Type B pancreatic cell (in vitro differentiated cells): Measurements from ENCODE around the gene APOBR. TPM values are rescaled to one million over a fixed set of nuclear protein-coding genes. Genes with fewer than 3 reads are reported as not detected.

ENCODE experiments used
- DNase-seq: peaks from one replicate; pipeline ENCODE4 v3.0.0; 2021; ENCODE audit warnings: mixed read lengths; ENCODE audit not compliant: unreplicated experiment; ENCODE audit errors: extremely low spot score
- H3K27ac Mint-ChIP-seq: 2 replicates; pipeline ENCODE4 v1.8.0; 2021; ENCODE audit warnings: mild to moderate bottlenecking, mixed read lengths
- H3K27me3 Mint-ChIP-seq: 2 replicates; pipeline ENCODE4 v1.8.0; 2021; ENCODE audit warnings: mixed read lengths
- H3K36me3 Mint-ChIP-seq: 2 replicates; pipeline ENCODE4 v1.8.0; 2021; ENCODE audit warnings: mixed read lengths
- H3K4me1 Mint-ChIP-seq: one replicate; pipeline ENCODE4 v1.8.0; 2021; ENCODE audit warnings: mixed read lengths; ENCODE audit not compliant: unreplicated experiment
- H3K4me3 Mint-ChIP-seq: 2 replicates; pipeline ENCODE4 v1.8.0; 2021; ENCODE audit warnings: mild to moderate bottlenecking, mixed read lengths
- H3K9me3 Mint-ChIP-seq: 2 replicates; pipeline ENCODE4 v1.8.0; 2021; ENCODE audit warnings: mixed read lengths
- total RNA-seq: library from RNA; stranded (reverse); gene quantifications from 2 replicates; pipeline ENCODE4 v1.2.1, GENCODE V29; 2021; ENCODE audit warnings: low replicate concordance
- TF ChIP-seq, protein P1 (sequence below): fragments of 200-600 bp; sonication (generic); conservative IDR thresholded peaks from 2 replicates; pipeline ENCODE4 v1.5.0; 2021; ENCODE audit warnings: antibody characterized with exemption, mild to moderate bottlenecking

Gene APOBR
- total RNA-seq, 1 donor from 2014 or later, result 0.14 TPM

DNA sequence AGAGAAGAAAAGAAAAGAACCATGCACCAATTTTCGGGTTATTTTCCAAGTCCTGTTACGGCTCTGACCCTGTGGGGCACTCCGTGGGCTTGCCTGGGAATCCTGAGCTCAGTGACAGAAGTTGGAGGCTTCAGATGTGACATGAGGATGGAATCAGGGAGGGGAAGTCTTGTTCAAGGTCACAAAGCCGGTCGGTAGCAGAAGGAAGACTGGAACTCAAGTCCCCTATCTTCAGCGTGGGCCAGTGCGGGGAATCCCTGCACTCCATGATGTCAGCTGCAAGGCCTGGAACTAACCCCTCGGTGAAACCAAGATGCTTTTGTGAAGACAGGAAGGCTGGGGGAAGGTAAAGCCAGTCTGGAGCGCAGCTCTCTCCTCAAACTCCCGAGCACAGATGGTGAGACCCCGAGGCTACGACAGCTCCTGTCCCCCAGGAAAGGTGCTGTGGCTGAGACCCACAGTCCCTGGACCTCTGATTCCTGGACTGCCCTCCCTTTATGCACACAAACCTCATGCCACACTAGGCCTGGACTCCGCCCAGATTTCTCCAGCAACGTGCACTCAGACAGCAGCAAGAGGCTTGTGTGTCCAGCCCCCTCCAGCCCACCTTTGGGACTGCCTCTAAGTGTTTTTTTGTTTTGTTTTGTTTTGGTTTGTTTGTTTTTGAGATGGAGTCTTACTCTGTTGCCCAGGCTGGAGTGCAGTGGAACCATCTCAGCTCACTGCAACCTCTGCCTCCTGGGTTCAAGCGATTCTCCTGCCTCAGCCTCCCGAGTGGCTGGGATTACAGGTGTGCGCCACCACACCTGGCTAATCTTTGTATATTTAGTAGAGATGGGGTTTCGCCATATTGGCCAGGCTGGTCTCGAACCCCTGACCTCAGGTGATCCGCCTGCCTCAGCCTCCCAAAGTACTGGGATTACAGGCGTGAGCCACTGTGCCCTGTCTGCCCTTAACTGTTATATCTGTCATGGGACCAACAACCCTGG, 17.7 kb downstream of the APOBR start:
- H3K4me3 Mint-ChIP-seq, result no peak overlapping the region
- H3K9me3 Mint-ChIP-seq, result no peaks in the 10 kb centered on the region
- TF ChIP-seq, protein P1, sequence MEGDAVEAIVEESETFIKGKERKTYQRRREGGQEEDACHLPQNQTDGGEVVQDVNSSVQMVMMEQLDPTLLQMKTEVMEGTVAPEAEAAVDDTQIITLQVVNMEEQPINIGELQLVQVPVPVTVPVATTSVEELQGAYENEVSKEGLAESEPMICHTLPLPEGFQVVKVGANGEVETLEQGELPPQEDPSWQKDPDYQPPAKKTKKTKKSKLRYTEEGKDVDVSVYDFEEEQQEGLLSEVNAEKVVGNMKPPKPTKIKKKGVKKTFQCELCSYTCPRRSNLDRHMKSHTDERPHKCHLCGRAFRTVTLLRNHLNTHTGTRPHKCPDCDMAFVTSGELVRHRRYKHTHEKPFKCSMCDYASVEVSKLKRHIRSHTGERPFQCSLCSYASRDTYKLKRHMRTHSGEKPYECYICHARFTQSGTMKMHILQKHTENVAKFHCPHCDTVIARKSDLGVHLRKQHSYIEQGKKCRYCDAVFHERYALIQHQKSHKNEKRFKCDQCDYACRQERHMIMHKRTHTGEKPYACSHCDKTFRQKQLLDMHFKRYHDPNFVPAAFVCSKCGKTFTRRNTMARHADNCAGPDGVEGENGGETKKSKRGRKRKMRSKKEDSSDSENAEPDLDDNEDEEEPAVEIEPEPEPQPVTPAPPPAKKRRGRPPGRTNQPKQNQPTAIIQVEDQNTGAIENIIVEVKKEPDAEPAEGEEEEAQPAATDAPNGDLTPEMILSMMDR, result no peak
- no peaks in the 10 kb centered on the region for H3K4me1 Mint-ChIP-seq
- H3K27me3 Mint-ChIP-seq, result no peaks in the 10 kb centered on the region
- H3K36me3 Mint-ChIP-seq, result no peaks in the 10 kb centered on the region
- no peak for DNase-seq
- H3K27ac Mint-ChIP-seq, result no peak overlapping the region

DNA sequence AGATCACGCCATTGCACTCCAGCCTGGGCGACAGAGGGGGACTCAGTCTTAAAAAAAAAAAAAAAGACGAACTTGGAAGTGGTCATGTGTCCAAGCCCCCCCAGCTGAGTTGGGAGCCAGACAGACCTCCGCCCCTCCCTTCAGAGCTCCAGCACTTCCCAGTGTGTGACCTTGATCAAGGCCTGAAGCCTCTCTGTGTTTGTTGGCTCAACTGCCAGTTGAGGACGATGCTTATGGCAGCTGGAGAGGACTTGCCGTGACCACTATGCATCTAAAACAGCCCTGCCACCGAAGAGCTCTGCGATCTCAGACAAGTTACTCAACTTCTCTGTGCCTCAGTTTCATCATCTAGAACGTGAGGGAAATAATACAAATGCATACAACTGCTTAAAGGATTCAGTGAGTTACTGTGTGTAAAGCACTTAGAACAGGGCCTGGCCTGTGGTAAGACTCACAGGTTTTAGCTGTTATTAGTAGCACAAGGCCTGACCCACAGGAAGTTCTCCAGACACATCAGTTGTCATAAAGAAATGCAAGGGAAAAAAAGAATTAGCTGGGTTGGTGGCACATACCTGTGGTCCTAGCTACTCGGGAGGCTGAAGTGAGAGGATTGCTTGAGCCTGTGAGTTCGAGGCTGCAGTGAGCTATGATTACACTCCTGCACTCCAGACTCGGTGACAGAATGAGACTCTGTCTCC, 19.2 kb downstream of the APOBR start:
- no peak for DNase-seq
- Mint-ChIP-seq H3K27me3 (no peaks in the 10 kb centered on the region), H3K4me3 (no peak overlapping the region), H3K9me3 (no peaks in the 10 kb centered on the region), H3K4me1 (no peaks in the 10 kb centered on the region), H3K27ac (no peak overlapping the region), H3K36me3 (no peaks in the 10 kb centered on the region)
- TF ChIP-seq, protein P1, result no peak

DNA sequence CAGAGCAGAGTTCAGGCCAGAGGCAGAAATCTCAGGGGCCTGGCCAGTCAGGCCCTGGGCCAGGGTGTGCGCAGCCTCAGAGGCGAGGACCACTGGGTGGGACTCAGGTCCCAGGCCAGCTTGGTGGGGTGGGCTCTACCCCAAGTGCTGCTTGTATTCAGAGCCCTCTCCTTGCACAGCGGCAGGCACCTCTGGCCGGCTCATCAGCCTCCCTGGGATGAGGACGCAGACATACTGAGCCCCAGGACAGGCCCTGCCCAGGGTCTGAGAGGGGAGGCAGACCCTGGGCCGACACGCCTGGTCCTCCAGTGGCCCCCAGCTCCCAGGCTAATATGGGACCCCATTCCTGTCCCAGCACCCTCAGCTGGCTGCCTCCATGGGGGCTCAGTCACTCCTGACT, 19.8 kb downstream of the APOBR start:
- H3K4me3 Mint-ChIP-seq, result no peak overlapping the region
- no peak for DNase-seq
- no peak overlapping the region for H3K27ac Mint-ChIP-seq
- H3K4me1 Mint-ChIP-seq, result no peaks in the 10 kb centered on the region
- no peaks in the 10 kb centered on the region for H3K9me3 Mint-ChIP-seq
- H3K27me3 Mint-ChIP-seq, result no peaks in the 10 kb centered on the region
- TF ChIP-seq, protein P1, result no peak
- no peaks in the 10 kb centered on the region for H3K36me3 Mint-ChIP-seq

DNA sequence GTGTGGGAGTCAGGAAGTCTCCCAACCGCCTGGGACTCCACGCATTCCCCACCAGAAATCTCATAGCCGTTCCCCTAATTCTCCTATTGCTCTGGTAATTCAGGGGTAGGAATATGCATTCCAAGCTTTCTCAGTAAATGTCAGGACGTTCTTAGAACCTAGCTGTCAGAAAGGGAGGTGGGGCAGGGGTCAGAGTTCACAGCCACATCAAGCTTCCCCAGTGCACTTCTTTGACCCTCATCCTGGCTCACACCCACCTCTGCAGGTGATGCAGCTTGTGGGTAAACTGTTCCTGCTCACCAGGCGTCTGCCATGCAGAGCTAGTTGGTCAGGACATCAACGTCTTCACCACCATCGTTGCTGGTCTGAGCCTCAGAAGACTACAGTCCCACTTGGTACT, 26.2 kb downstream of the APOBR start:
- no peak overlapping the region for H3K4me3 Mint-ChIP-seq
- H3K4me1 Mint-ChIP-seq, result no peaks in the 10 kb centered on the region
- no peak overlapping the region for H3K27ac Mint-ChIP-seq
- no peak for DNase-seq
- TF ChIP-seq, protein P1, result no peak
- no peaks in the 10 kb centered on the region for H3K27me3 Mint-ChIP-seq
- no peaks in the 10 kb centered on the region for H3K36me3 Mint-ChIP-seq
- H3K9me3 Mint-ChIP-seq, result no peaks in the 10 kb centered on the region

DNA sequence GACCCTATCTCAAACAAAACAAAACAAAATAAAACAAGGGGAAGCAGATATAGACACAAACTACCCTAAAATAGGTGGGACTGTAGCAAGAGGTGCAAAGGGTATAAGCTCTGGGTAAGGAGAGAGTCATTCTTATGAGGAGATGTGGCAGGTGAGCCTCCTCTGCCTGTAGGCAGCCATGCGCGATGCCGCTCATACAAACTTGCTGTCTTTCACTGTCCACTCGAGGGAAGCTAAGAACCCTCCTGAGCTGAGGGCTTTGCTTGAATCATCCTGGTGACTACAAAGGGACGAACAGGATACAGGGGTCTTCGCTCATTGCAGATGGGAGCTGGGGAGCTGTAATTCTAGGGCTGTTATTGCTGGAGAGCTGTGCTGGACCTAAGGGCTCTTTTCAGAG, 27.0 kb downstream of the APOBR start:
- no peaks in the 10 kb centered on the region for H3K4me1 Mint-ChIP-seq
- TF ChIP-seq, protein P1, result no peak
- H3K27ac Mint-ChIP-seq, result no peak overlapping the region
- no peak for DNase-seq
- H3K27me3 Mint-ChIP-seq, result no peaks in the 10 kb centered on the region
- no peaks in the 10 kb centered on the region for H3K36me3 Mint-ChIP-seq
- H3K9me3 Mint-ChIP-seq, result no peaks in the 10 kb centered on the region
- no peak overlapping the region for H3K4me3 Mint-ChIP-seq
